ENCODE measurements around the gene PRSS21.

PRSS21 gene

DNA sequence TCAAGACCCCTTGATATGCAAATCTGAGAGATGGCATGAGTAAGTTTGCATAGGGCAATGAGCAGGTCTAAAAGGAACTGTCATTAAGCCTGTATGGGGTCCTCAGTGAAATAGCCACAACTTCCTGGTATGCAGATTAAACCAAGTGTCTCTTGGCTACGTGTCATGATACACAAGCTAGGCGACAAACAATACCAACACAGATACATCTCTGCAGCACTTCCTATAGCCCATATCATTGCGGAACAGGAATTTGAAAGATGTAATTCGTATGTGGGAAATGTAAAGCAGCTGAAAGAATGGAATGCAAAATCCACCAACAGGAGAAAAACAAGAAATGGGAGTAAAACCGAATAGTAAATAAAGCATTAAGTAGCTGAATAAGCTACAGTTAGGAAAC, 28.1 kb downstream of the PRSS21 start:
- no peak for DNase-seq (ENCODE audit: low spot score)

DNA sequence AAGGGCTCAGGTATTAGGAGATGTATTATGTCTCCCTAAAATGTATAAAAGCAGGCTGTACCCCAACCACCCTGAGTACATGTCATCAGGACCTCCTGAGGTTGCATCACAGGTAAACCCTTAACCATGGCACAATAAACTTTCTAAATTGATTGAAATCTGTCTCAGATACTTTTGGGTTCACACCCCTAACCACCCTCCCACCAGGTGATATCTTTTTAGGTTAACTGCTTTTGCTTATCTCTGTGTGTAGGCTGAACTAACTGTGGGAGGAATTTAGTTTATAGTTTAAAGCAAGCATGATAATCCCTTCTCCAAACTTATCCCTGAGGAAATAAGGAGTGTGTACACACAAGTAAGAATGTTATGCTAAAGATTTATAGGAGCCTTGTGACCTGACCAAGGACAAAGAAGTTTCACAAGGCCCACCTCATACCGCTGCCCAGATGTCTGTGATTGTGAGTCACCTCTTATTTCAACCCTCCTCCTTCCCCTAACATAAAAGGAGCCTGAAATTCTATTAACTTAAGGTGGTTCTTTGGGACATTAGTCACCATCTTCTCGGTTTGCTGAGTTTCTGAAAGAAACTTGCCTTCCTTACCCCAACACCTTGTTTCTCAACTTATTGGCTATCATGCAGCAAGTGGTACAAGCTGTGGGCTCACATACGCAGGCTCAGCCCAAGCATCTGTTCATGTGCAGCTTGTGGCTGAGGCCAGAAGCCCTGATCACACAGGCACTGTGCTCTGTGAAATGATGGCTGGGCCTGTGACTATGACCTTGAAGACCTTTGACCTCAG, 29.7 kb downstream of the PRSS21 start:
- DNase-seq (ENCODE audit: low spot score), result peak; percentile 50

GRCh38 chr16:2848933-2849725, 32.1 kb downstream of the PRSS21 start:
- no peak for DNase-seq (ENCODE audit: low spot score)

DNA sequence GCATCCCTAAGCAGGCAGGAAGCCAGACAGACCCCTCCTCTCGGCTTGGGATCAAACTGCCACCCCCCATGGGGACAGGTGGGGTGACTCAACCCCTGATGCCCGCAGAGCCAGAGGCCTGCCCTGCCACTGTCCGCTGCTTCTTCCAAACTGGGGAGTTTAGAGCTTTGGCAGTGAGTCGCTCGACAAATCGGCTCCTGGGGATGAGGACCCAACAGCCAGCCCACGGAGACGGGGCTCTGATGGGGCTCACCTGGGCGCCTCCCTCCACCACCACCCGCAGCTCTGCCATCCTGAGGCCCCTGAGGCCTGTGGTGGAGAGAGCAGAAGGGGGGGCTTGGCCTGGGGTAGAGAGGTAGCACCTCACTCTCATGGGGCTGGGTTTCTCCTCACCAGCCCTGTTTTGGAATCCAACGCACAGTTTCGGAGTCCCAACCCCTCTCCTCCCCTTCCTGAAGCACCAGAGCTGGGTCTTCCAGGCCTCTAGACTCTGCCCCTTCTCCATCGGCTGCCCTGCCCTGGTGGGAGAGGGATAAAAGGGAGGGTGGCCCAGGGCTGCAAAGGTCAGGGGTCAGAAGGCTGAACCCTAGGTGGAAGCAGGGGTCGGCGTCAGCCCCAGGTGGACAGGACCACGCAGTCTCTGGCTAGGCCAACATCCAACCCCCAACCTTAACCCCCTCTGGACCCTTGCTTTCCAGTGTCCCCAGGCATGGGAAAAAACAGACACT, 35.1 kb downstream of the PRSS21 start:
- DNase-seq (ENCODE audit: low spot score), result no peak

DNA sequence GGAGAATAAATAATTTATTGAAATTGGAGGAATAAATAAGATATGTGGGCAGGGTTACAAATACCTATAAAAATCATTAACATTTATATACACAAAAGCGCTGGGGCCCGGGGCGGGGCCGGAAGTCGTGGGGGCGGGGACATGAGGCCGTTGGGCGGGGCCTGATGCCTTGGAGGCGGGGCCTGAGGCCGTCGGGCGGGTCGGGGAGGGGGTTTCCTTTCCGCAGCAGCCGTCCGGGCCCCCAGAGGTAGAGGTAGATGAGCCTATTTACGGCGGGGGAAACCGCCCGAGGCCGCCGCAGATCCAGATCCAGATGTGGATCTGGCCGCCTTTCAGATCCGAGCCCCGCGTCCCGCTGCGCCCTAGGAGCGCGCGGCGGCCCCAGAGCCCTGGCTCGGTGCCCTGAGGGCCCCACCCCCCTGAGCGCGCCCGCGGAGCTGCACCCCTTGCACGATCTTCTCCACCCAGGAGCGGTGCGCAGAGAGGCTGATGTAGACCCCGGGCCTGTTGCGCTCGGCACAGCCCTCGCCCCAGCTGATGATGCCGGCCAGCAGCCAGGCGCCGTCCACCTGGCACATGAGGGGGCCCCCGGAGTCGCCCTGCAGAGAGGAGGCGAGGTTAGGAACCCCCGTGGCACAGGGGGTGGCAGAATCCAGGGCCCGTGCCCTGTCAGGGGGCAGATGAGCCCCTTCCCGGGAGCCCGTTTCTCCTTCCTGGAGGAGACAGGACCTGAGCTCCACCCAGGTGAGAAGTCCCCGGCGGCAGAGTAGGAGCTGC, 35.9 kb downstream of the PRSS21 start:
- DNase-seq (ENCODE audit: low spot score), result no peak

DNA sequence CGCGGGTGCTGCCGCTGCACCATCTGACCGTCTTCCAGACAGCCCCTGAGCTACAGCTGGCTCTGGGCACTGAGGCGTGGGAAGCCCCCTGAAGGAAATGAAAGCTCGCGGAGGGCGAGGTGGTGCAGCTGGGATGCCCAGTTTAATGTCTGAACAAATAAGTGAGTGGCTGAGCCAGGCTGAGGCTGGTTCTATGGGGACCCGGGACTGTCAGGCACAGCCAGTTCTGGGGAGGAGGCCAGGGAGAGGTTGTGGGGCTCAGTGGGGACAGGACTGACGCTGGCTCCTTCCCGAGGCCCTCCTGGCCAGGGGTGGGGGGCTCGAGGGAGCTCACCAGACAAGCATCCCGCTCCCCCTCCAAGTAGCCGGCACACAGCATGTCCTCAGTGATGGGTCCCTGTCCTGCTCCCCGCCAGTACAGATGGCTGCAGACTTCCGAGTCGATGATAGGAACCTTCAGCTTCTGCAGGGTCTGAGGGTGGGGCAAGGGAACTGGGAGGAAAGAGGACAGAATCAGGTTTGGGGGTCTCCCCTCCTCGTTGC, 36.6 kb downstream of the PRSS21 start:
- DNase-seq (ENCODE audit: low spot score), result no peak

DNA sequence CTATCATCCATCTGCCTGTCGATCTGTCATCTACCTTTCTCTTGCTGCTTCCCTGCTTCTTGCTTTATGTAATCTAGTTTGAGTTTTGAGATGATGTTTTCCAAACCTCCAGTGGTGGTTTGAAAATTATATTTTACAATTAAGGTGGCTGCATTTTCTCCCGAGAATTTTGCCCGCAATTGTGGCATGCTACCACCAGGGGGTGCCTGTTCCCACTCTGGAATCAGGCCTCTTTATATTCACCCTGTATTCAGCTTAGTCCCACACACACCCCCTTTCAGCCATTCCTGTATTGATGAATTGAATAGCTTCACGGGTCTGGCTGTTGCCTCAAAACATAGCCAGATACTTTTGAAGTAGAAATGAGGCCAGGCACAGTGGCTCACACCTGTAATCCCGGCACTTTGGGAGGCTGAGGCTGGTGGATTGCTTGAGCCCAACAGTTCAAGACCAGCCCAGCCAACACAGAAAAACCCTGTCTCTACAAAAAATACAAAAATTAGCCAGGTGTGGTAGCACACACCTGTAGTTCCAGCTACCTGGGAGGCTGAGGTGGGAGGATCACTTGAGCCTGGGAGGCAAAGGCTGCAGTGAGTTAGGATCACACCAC, 37.8 kb downstream of the PRSS21 start:
- DNase-seq (ENCODE audit: low spot score), result no peak

GRCh38 chr16:2855536-2855935, 38.5 kb downstream of the PRSS21 start:
- no peak for DNase-seq (ENCODE audit: low spot score)

GRCh38 chr16:2856061-2856670, 39.1 kb downstream of the PRSS21 start:
- DNase-seq (ENCODE audit: low spot score), result peak; percentile 38

- no peak for DNase-seq (ENCODE audit: low spot score)
Observed at GRCh38 chr16:2856686-2857450, 39.8 kb downstream of the PRSS21 start.

DNA sequence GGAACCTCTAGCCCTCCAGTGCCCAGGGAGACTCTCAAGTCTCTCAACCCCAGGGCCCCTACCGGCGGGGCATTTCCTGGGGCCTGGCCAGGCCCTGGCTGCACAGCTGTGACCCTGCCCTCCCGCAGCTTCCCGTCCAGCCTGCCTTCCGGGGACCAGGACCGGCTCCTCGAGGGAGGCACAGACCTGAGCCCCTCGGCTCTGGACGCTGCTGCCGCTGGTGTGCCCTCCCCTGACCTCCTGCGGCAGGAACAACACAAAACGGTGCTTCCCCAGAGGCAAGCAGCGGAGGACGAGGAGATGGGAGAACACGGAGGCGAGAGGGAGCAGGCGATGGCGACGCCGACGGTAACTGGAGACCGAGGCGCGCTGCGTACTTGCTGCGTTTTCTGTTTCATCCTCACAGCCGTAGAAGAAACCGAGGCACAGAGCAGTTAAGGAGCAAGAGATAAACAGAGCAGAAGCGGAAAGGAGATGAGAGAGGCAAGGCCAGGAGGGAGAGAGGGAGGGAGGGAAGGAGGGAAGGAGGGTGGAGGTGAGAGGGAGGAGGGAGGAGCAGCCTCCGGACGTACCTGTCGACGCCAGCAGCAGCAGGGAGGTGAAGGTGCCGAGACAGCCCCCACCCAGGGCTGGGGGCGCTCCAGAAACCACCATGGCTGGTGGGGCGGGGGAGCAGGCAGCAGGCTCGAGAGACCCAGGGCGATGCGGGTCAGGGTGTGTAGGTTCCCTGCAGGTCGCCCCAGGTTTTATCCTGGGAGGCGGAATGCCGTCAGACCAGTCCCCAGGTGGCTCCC, 40.6 kb downstream of the PRSS21 start, which contains the start of gene PRSS22:
Gene PRSS22, minus strand, starts transcription at position 720 of the 794 bp plus-strand sequence. Its CDS starts 66 bp downstream, at position 654.
- no peak for DNase-seq (ENCODE audit: low spot score)

GRCh38 chr16:2858245-2859025, 41.4 kb downstream of the PRSS21 start:
- DNase-seq (ENCODE audit: low spot score), result no peak

GRCh38 chr16:2859686-2860265, 42.7 kb downstream of the PRSS21 start:
- DNase-seq (ENCODE audit: low spot score), result no peak

DNA sequence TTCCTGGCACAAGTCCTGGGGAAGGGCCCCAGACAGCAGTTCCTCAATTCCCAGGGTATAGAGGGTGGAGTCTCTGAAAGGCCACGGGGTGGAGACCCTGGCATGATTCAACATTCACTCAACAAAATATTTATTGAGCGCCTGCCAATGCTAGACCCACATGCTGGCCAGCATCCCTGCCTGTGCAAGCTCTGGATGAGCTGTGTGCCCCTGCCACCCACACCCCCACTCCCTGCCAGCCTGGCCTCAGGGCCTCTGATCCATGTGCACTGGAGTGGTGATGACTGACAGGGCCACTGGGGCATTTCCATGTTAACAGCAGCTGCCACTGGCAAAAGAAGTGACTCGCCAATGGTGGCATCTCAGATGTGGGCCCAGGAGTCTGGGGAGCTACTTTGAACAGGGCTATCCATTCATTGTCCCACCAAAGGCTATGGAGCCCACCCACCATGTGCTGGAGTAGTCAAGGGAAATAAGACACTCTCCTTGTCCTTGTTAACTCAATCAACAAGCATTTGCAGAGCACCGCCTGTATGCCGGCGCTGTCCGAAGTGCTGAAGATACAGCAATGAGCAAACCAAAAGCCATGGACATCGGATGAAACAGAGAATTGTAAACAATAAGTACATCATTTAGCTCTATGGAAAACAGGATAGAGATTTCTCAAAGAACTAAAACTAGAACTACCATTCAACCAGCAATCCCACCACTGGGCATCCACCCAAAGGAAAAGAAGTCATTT, 44.0 kb downstream of the PRSS21 start:
- no peak for DNase-seq (ENCODE audit: low spot score)

GRCh38 chr16:2865651-2866050, 48.6 kb downstream of the PRSS21 start:
- no peak for DNase-seq (ENCODE audit: low spot score)

DNA sequence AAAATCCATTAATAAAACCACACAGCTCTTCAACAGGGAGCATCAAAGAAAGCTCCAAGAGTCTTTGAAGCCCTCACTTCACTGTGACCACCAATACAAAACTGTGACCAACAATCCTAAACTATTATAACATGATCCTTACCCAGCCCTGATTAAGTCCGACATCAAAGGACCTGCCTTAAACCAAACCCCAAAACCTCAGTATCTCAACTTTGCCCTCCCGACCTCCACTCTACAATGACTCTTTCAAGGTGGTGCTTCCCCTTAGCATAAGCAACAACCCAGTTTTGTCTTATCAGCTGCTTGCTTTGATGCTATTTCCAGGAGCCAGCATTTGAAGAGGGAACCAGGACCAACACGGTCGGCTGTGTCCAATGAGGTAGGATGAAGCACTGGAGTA, 49.4 kb downstream of the PRSS21 start:
- no peak for DNase-seq (ENCODE audit: low spot score)

GRCh38 chr16:2867661-2867986, 50.6 kb downstream of the PRSS21 start:
- no peak for DNase-seq (ENCODE audit: low spot score)

Data from GM03348 (cell line).